IPS-11a (cell line): Measurements from ENCODE around the gene UPK3BL2.
"Not testable (repeated sequence)": the region's sequence is repeated elsewhere in the genome, so short reads cannot be mapped to it uniquely, and the experiment has no call there.

ENCODE experiments used
- H3K4me3 ChIP-seq: one replicate; pipeline ENCODE4 v1.5.1; 2013; ENCODE audit warnings: low read depth, low read length, control low read depth

UPK3BL2 gene

DNA sequence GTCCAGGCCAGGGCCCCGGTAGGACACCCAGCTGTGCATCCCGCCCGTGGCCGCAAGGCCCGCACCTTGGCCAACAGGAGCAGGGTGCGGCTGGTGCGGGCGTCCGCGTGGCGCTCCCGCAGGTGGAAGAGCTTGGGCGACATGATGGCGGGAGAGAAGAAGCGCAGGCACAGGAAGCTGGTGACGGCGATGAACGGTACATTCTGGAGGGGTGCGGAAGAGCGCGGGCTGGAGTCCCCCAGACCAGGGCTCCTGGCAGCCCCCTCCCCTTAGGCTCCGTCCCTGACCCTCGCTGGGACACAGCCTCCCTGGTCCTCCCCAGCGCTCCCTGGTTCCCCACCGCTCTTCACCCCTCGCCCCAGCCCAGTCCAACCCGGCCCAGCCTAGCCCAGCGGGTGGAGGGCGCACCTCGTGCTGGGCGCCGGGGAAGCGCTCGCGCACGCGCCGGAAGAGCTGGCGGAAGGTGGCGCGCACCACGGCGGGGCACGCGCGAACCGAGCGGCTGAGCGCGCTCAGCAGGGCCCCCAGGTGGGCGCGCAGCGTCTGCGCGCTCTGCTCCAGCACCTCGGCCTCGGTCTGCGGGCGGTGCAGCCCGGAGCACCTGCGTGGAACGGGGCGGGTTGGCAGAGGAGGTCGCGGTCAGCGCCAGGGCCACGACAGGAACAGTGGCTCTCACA is 48.9 kb downstream of the UPK3BL2 start:
- not testable (repeated sequence) for H3K4me3 ChIP-seq

DNA sequence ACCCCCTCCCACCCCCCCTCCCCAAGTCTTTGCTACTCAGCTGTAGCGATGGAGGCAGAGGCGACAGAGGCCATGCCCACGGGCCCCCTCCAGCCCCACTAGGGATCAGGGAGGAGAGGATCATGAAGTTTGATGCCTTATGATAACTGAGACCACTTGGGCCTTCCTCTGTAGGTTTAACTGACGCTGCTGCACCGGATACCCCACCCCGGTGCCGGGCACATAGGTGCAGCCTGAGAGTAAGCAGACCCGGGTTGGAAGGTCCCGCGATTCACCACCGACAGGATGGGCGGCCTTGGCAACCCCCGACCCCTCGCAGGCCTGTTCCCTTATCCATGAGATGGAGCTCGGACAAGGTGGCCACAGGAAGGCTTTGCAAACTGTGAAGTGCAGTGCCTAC is 49.5 kb downstream of the UPK3BL2 start:
- H3K4me3 ChIP-seq = not testable (repeated sequence)

DNA sequence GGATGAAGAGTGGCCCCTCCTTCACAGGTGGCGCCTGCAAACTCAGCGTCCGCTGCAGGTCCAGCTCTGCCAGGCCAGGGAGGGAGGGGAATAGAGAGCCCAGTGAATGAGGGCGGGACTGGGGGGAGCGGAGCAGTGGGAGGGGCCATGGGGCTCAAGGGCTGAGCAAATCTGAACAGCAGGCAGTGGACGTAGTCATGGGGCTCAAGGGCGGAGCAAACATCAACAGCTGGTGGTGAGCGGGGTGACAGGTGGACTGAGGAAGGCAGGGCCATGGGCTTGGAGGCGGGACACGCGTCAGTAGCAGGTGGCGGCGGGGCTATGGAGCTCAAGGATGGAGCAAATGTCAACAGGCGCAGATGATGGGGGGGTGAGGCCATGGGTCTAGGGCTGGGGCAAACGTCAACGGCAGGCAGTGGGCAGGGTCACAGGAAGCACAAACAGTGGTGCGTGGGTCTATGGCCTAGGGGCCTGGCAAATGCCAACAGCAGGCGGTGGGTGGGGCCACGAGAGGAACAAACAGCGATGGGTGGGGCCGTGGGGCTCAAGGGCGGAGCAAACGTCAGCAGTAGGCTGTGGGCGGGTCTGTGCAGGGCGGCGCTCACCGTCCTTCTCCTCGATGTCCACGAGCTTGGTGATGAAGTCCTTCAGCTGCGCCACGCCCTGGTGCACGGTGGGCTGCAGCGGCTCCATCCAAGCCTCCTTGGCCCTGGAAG is 50.1 kb downstream of the UPK3BL2 start:
- not testable (repeated sequence) for H3K4me3 ChIP-seq

DNA sequence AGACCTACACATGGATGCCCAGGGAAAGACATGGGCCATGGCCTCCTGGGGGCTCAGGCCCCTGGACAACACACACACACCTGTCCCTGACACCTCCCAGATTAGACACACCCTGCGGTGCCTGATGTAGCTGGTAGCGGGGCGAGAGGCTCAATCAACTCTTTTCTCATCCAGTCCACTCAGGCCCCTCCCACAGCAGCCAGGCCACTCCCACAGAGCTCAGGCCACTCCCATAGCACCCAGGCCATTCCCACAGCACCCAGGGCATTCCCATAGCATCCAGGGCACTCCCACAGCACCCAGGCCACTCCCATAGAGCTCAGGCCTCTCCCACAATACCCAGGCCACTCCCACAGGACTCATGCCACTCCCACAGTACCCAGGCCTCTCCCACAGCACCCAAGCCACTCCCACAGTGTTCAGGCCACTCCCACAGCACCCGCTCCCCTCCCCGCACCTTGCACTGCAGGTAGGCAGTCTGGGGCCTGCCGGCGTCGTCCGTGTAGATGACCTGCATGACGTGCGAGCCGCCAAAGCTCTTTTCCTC is 52.9 kb downstream of the UPK3BL2 start:
- not testable (repeated sequence) for H3K4me3 ChIP-seq
